GM12878 (cell line): Measurements from ENCODE around the gene MAML3. TPM values are rescaled to one million over a fixed set of nuclear protein-coding genes. Genes with fewer than 3 reads are reported as not detected.

Experiments used
- ATAC-seq: fragments of 200-7000 bp; cut with Tn5 transposase; 3 replicates; pipeline ENCODE4 v1.9.1; 2020; ENCODE audit warnings: mild to moderate bottlenecking, moderate library complexity
- BruUV-seq: library from RNA; stranded (reverse); fragments of 400-500 nt; replicated peaks from 2 replicates; lab custom pipeline; 2021; lab: Mats Ljungman, UMichigan
- CTCF ChIA-PET: fragments of 300-600 bp; sonication (Branson Sonifier 250); formaldehyde crosslinking; extraction: SDS; loops from one replicate; lab custom pipeline; 2021; ENCODE audit warnings: inconsistent platforms; lab: Yijun Ruan, JAX
- POLR2A ChIA-PET: fragments of 350-600 bp; formaldehyde crosslinking; extraction: SDS; loops from one replicate; lab custom pipeline; 2021; ENCODE audit warnings: inconsistent platforms; lab: Charles Lee
- RAD21 ChIA-PET: fragments of 300-600 bp; sonication (Branson Sonifier 250); formaldehyde crosslinking; loops from one replicate; lab custom pipeline; 2023; ENCODE audit warnings: antibody characterized with exemption; ENCODE audit not compliant: unreplicated experiment; lab: Charles Lee
- SMC1A ChIA-PET: fragments of 300-600 bp; sonication (Branson Sonifier 250); formaldehyde crosslinking; loops from one replicate; lab custom pipeline; 2023; ENCODE audit not compliant: unreplicated experiment, uncharacterized antibody; lab: Charles Lee
- DNase-seq: peaks from one replicate; pipeline ENCODE4 v3.0.0-alpha.2; 2011; ENCODE audit warnings: low read depth, low spot score
- FAIRE-seq: peaks from 3 replicates; lab custom pipeline; 2011; peaks lifted over from hg19 to GRCh38; lab: Jason Lieb, UNC
- H2AFZ ChIP-seq: 2 replicates; pipeline ENCODE4 v1.6.0; 2011; ENCODE audit warnings: low read depth, low read length, control low read depth; ENCODE audit not compliant: control insufficient read depth
- H3K27ac ChIP-seq: 2 replicates; pipeline ENCODE4 v1.5.1; 2011; ENCODE audit warnings: control low read depth; ENCODE audit not compliant: control insufficient read depth, insufficient read depth
- H3K27me3 ChIP-seq, 2 experiments: replicated peaks in 1 of 2; 2 replicates each; pipeline versions ENCODE4 v1.6.0 to v1.6.1; 2011; ENCODE audit warnings: low read length in 1 of 2; ENCODE audit not compliant: control insufficient read depth in 2 of 2, insufficient read depth in 2 of 2
- H3K36me3 ChIP-seq, 2 experiments: 2 replicates each; pipeline ENCODE4 v1.5.1; 2011; ENCODE audit warnings: low read length in 1 of 2; ENCODE audit not compliant: control insufficient read depth in 2 of 2, insufficient read depth in 2 of 2
- H3K4me1 ChIP-seq: 2 replicates; pipeline ENCODE4 v1.6.1; 2011; ENCODE audit warnings: mild to moderate bottlenecking, low read length, moderate library complexity, mixed read lengths; ENCODE audit not compliant: control insufficient read depth, insufficient read depth
- H3K4me2 ChIP-seq: 2 replicates; pipeline ENCODE4 v1.6.0; 2011; ENCODE audit warnings: control low read depth; ENCODE audit not compliant: control insufficient read depth, insufficient read depth
- H3K4me3 ChIP-seq: fragments of 200-600 bp; sonication (generic); 2 replicates; pipeline ENCODE4 v1.5.1; 2016
- H3K79me2 ChIP-seq: 2 replicates; pipeline ENCODE4 v1.6.0; 2011; ENCODE audit warnings: low read length; ENCODE audit not compliant: control insufficient read depth, insufficient read depth
- H3K9ac ChIP-seq: 2 replicates; pipeline ENCODE4 v1.8.0; 2011; ENCODE audit warnings: low read length, control low read depth, mixed read lengths; ENCODE audit not compliant: control insufficient read depth, insufficient read depth
- H3K9me3 ChIP-seq: replicated peaks from 3 replicates; pipeline ENCODE4 v1.5.1; 2011; ENCODE audit warnings: mild to moderate bottlenecking, low read length; ENCODE audit not compliant: control insufficient read depth, insufficient read depth
- H4K20me1 ChIP-seq: 2 replicates; pipeline ENCODE4 v1.6.0; 2011; ENCODE audit not compliant: control insufficient read depth, insufficient read depth
- BCL3 ChIP-seq: IDR thresholded peaks from 2 replicates; pipeline ENCODE4 v1.6.1; 2011; ENCODE audit warnings: borderline replicate concordance, low read depth, mild to moderate bottlenecking, moderate library complexity, low read length; ENCODE audit not compliant: insufficient read depth, poor library complexity, severe bottlenecking
- CHD2 ChIP-seq: IDR thresholded peaks from 2 replicates; pipeline ENCODE4 v1.6.1; 2011; ENCODE audit warnings: low read depth, low read length, improper control_type of control experiment, borderline replicate concordance
- E4F1 ChIP-seq: fragments of 450-650 bp; IDR thresholded peaks from 2 replicates; pipeline ENCODE4 v1.6.1; 2018; ENCODE audit warnings: borderline replicate concordance, mild to moderate bottlenecking; ENCODE audit not compliant: partially characterized antibody
- MYB ChIP-seq: fragments of 150-350 bp; IDR thresholded peaks from 2 replicates; pipeline ENCODE4 v1.6.1; 2014; ENCODE audit warnings: mild to moderate bottlenecking, low read depth, low read length, borderline replicate concordance
- NBN ChIP-seq: fragments of 450-650 bp; IDR thresholded peaks from 2 replicates; pipeline ENCODE4 v1.6.1; 2016
- SMAD5 ChIP-seq: IDR thresholded peaks from 2 replicates; pipeline ENCODE4 v1.6.1; 2016; ENCODE audit warnings: antibody characterized with exemption, low read depth
- SREBF2 ChIP-seq: IDR thresholded peaks from 2 replicates; pipeline ENCODE4 v1.6.1; 2012; ENCODE audit warnings: mild to moderate bottlenecking, low read length
- WGBS: methylation state at CpG from one replicate; pipeline ENCODE4 v1.1.6; 2016; ENCODE audit warnings: low lambda C conversion rate; ENCODE audit not compliant: insufficient replicate concordance, insufficient coverage; ENCODE audit errors: missing lambda C conversion rate; 5-methylcytosine and 5-hydroxymethylcytosine counted together
- in situ Hi-C: fragments of 300-500 bp; cut with MboI; formaldehyde crosslinking; loops from 9 replicates; pipeline ENCODE4 v1.14.3; 2018; ENCODE audit warnings: mixed read lengths
- intact Hi-C: fragments of 100-400 bp; cut with micrococcal nuclease; formaldehyde crosslinking; loops from one replicate; pipeline ENCODE4 v1.14.2; 2022; ENCODE audit not compliant: unreplicated experiment
- polyA plus RNA-seq, 11 experiments: library from polyadenylated mRNA; depleted of rRNA in 4 of 11; unstranded in 6 of 11; stranded (reverse) in 5 of 11; fragments of >200 nt; fragmentation: Nextera tagmentation in 4 of 11; fragmentation: Illumina TruSeq in 1 of 11; extraction: Ambion mirVana in 4 of 11; extraction: Trizol in 1 of 11; gene quantifications; 1 replicate in 1 of 11; 2 replicates in 10 of 11; pipeline versions ENCODE4 v1.2.1 to v1.2.3, GENCODE V29; 2011 to 2016; ENCODE audit warnings: inconsistent platforms in 2 of 11, missing spikeins in 2 of 11, low read depth in 1 of 11
- total RNA-seq, 4 experiments: library from RNA; depleted of rRNA in 3 of 4; stranded (reverse); fragments of >200 nt in 3 of 4; fragmentation: Illumina TruSeq in 1 of 4; extraction: Trizol in 1 of 4; gene quantifications; 2 replicates each; pipeline versions ENCODE4 v1.2.1 to v1.2.3, GENCODE V29; 2013 to 2021

Gene MAML3
- total and polyA plus RNA-seq, 10 of the 15 experiments (the other 5 are each of a cell fraction or from before 2014, with no cell fraction given), result under 0.01 to 0.53 (median 0.06) TPM; not detected in 2

GRCh38 chr4:140186082-140186438 is 32.1 kb upstream of the MAML3 start:
- Histone ChIP-seq H3K79me2 (no peaks in the 10 kb centered on the region), H4K20me1 (no peaks in the 10 kb centered on the region), H3K36me3 (no peaks in the 10 kb centered on the region), H3K9ac (no peak overlapping the region), H3K27me3 (no peaks in the 10 kb centered on the region), H3K4me1 (no peaks in the 10 kb centered on the region), H3K4me3 (no peak overlapping the region), H2AFZ (no peak overlapping the region), H3K4me2 (no peak overlapping the region), H3K9me3 (no peaks in the 10 kb centered on the region), H3K27ac (no peak overlapping the region)
- SMC1A ChIA-PET, result interaction anchor here (0.6 kb wide), 1 partner anchor 45 kb away, joined by 3 read pairs; no protein-coding TSS in a partner anchor
- RAD21 ChIA-PET, result no interaction called here
- POLR2A ChIA-PET, result no interaction called here
- no peak for DNase-seq
- CTCF ChIA-PET, result no interaction called here
- in situ Hi-C loops (no loop called here), intact Hi-C loops (no loop called here)
- ATAC-seq, result no peak
- BruUV-seq, result no TSS peak
- TF ChIP-seq E4F1, result no peak
- TF ChIP-seq NBN, result no peak
- no peak for TF ChIP-seq BCL3
- TF ChIP-seq CHD2, result no peak
- TF ChIP-seq MYB, result no peak
- TF ChIP-seq SMAD5, result no peak
- no peak for TF ChIP-seq SREBF2
- WGBS, result 42% methylated on average over 8 of the region's 8 CpGs
- no peak for FAIRE-seq
